Activated naive CD4-positive, alpha-beta T cell treated with anti-CD3 and anti-CD28 coated beads, Interleukin-2, amount 50 U/mL, for 72 hours (primary cell): ENCODE measurements around the gene C10orf62. TPM values are rescaled to one million over a fixed set of nuclear protein-coding genes. Genes with fewer than 3 reads are reported as not detected.
"Not testable (repeated sequence)": the region's sequence is repeated elsewhere in the genome, so short reads cannot be mapped to it uniquely, and the experiment has no call there.

Source experiments
- ATAC-seq, 2 donors: fragments of 150-1000 bp; cut with Tn5 transposase; 2 replicates each; pipeline ENCODE4 v1.10.0; 2021; ENCODE audit warnings: mild to moderate bottlenecking in 2 of 2, moderate library complexity in 2 of 2
- DNase-seq, 2 donors: peaks; one replicate each; pipeline ENCODE4 v3.0.0; 2021 to 2022; ENCODE audit warnings: low spot score in 2 of 2
- H3K27ac Mint-ChIP-seq, 2 donors: one replicate each; pipeline ENCODE4 v1.8.0; 2022; ENCODE audit warnings: mild to moderate bottlenecking in 2 of 2, mixed read lengths in 2 of 2
- H3K36me3 Mint-ChIP-seq, 2 donors: one replicate each; pipeline ENCODE4 v1.8.0; 2022; ENCODE audit warnings: mixed read lengths in 2 of 2
- H3K9me3 Mint-ChIP-seq, 2 donors: one replicate each; pipeline ENCODE4 v1.8.0; 2022; ENCODE audit warnings: mixed read lengths in 2 of 2
- total RNA-seq, 2 donors: library from RNA; stranded (reverse); gene quantifications; one replicate each; pipeline ENCODE4 v1.2.3, GENCODE V29; 2022

C10orf62 gene
- total RNA-seq, 2 donors from 2014 or later = not detected

GRCh38 chr10:97576487-97576886, 13.0 kb upstream of the C10orf62 start:
- DNase-seq, H3K36me3 Mint-ChIP-seq, H3K27ac Mint-ChIP-seq, H3K9me3 Mint-ChIP-seq, ATAC-seq: not testable (repeated sequence)

- no peak overlapping the region for H3K27ac Mint-ChIP-seq
- DNase-seq = no peak
- no peak for ATAC-seq
- H3K36me3 Mint-ChIP-seq = no peaks in the 10 kb centered on the region
- H3K9me3 Mint-ChIP-seq = no peaks in the 10 kb centered on the region
These were observed 11.8 kb upstream of the C10orf62 start for GRCh38 chr10:97577701-97578100.

- no peak overlapping the region for H3K27ac Mint-ChIP-seq
- ATAC-seq (no peak), DNase-seq (no peak)
- H3K9me3 Mint-ChIP-seq = no peaks in the 10 kb centered on the region
- no peaks in the 10 kb centered on the region for H3K36me3 Mint-ChIP-seq
These were observed 11.2 kb upstream of the C10orf62 start for GRCh38 chr10:97578171-97578844.

- H3K27ac Mint-ChIP-seq = no peak overlapping the region
- no peaks in the 10 kb centered on the region for H3K36me3 Mint-ChIP-seq
- DNase-seq (no peak), ATAC-seq (no peak)
- no peaks in the 10 kb centered on the region for H3K9me3 Mint-ChIP-seq
These were observed 8.8 kb upstream of the C10orf62 start for GRCh38 chr10:97580421-97581367.

GRCh38 chr10:97582169-97582568, 7.4 kb upstream of the C10orf62 start:
- no peaks in the 10 kb centered on the region for H3K36me3 Mint-ChIP-seq
- ATAC-seq = no peak
- no peak for DNase-seq
- no peak overlapping the region for H3K27ac Mint-ChIP-seq
- no peaks in the 10 kb centered on the region for H3K9me3 Mint-ChIP-seq

GRCh38 chr10:97583476-97583875, 6.0 kb upstream of the C10orf62 start:
- no peak for ATAC-seq
- no peak for DNase-seq
- H3K9me3 Mint-ChIP-seq = no peaks in the 10 kb centered on the region
- no peaks in the 10 kb centered on the region for H3K36me3 Mint-ChIP-seq
- H3K27ac Mint-ChIP-seq = no peak overlapping the region

GRCh38 chr10:97584060-97584797, 5.3 kb upstream of the C10orf62 start, which contains the start of gene HOGA1:
TSS of gene HOGA1 (plus strand) at chr10:97584389. CDS start at chr10:97584704, 315 bp downstream.
- peak within 1 kb of the TSS; percentile 25 to 30 for H3K27ac Mint-ChIP-seq
- no peak for DNase-seq
- no peaks in the 10 kb centered on the region for H3K9me3 Mint-ChIP-seq
- no peaks in the 10 kb centered on the region for H3K36me3 Mint-ChIP-seq
- ATAC-seq = no peak

GRCh38 chr10:97584798-97585438, 4.6 kb upstream of the C10orf62 start:
- Mint-ChIP-seq H3K27ac (peak overlapping the region; percentile 25 to 30), H3K36me3 (no peaks in the 10 kb centered on the region), H3K9me3 (no peaks in the 10 kb centered on the region)
- DNase-seq (no peak), ATAC-seq (no peak)

GRCh38 chr10:97585439-97585811, 4.1 kb upstream of the C10orf62 start:
- Mint-ChIP-seq H3K27ac (no peak overlapping the region), H3K36me3 (no peaks in the 10 kb centered on the region), H3K9me3 (no peaks in the 10 kb centered on the region)
- DNase-seq (no peak), ATAC-seq (no peak)

- Mint-ChIP-seq H3K27ac (no peak overlapping the region), H3K9me3 (no peaks in the 10 kb centered on the region), H3K36me3 (no peaks in the 10 kb centered on the region)
- ATAC-seq = no peak
- no peak for DNase-seq
These were observed 2.3 kb upstream of the C10orf62 start for GRCh38 chr10:97587183-97587582.

- no peaks in the 10 kb centered on the region for H3K9me3 Mint-ChIP-seq
- H3K36me3 Mint-ChIP-seq = no peaks in the 10 kb centered on the region
- H3K27ac Mint-ChIP-seq = no peak overlapping the region
- DNase-seq = no peak
- ATAC-seq = peak in 1 of 2 donors; percentile 70
These were observed 694 bp downstream of the C10orf62 start for GRCh38 chr10:97590082-97590747.

- H3K9me3 Mint-ChIP-seq = no peaks in the 10 kb centered on the region
- H3K27ac Mint-ChIP-seq = no peak overlapping the region
- DNase-seq (no peak), ATAC-seq (no peak)
- H3K36me3 Mint-ChIP-seq = no peaks in the 10 kb centered on the region
These were observed 1.4 kb downstream of the C10orf62 start for GRCh38 chr10:97590748-97591495.

GRCh38 chr10:97593421-97593820, 3.9 kb downstream of the C10orf62 start:
- Mint-ChIP-seq H3K27ac (no peak overlapping the region), H3K36me3 (no peaks in the 10 kb centered on the region), H3K9me3 (no peaks in the 10 kb centered on the region)
- DNase-seq = no peak
- ATAC-seq = no peak

GRCh38 chr10:97596101-97597082, 6.9 kb downstream of the C10orf62 start:
- Mint-ChIP-seq H3K36me3 (no peaks in the 10 kb centered on the region), H3K9me3 (no peaks in the 10 kb centered on the region), H3K27ac (peak overlapping the region in 1 of 2 donors; percentile 26)
- ATAC-seq (no peak), DNase-seq (no peak)
